ENCODE results near the gene SH2D2A.

GRCh38 chr1:156848461-156849150 lies 32.0 kb upstream of the SH2D2A start:
- TF ChIP-seq CTCF (IDR thresholded peaks at IDR 0.05) (no peak), POLR2A (IDR thresholded peaks at IDR 0.05) (no peak), EP300 (IDR thresholded peaks at IDR 0.05) (no peak)
